Osteoblast (primary cell): ENCODE results near the gene ADARB2. TPM values are rescaled to one million over a fixed set of nuclear protein-coding genes. Genes with fewer than 3 reads are reported as not detected.

Source experiments
- DNase-seq: peaks from one replicate; pipeline ENCODE4 v3.0.0; 2011; ENCODE audit warnings: low spot score, mixed read lengths; ENCODE audit not compliant: insufficient read length; ENCODE audit errors: missing footprints
- H2AFZ ChIP-seq: 2 replicates; pipeline ENCODE4 v1.6.0; 2011; ENCODE audit warnings: mild to moderate bottlenecking, low read length
- H3K27ac ChIP-seq: 2 replicates; pipeline ENCODE4 v1.5.1; 2011; ENCODE audit warnings: mild to moderate bottlenecking, low read depth, low read length, moderate library complexity
- H3K27me3 ChIP-seq: 2 replicates; pipeline ENCODE4 v1.6.0; 2012; ENCODE audit warnings: mild to moderate bottlenecking, control low read depth, inconsistent platforms, low read length, moderate library complexity; ENCODE audit not compliant: insufficient read depth
- H3K36me3 ChIP-seq: 2 replicates; pipeline ENCODE4 v1.5.1; 2011; ENCODE audit warnings: mild to moderate bottlenecking, low read length, control low read depth, moderate library complexity; ENCODE audit not compliant: insufficient read depth
- H3K4me1 ChIP-seq: 2 replicates; pipeline ENCODE4 v1.5.1; 2011; ENCODE audit warnings: mild to moderate bottlenecking, low read length, control low read depth, moderate library complexity; ENCODE audit not compliant: insufficient read depth
- H3K4me2 ChIP-seq: 2 replicates; pipeline ENCODE4 v1.6.0; 2011; ENCODE audit warnings: mild to moderate bottlenecking, low read length; ENCODE audit not compliant: insufficient read depth
- H3K4me3 ChIP-seq: fragments of 200-600 bp; sonication (generic); 3 replicates; pipeline ENCODE4 v1.5.1; 2012; ENCODE audit warnings: mild to moderate bottlenecking, low read length, inconsistent platforms; ENCODE audit not compliant: insufficient read depth
- H3K79me2 ChIP-seq: 2 replicates; pipeline ENCODE4 v1.6.0; 2012; ENCODE audit warnings: mild to moderate bottlenecking, low read length, control low read depth, inconsistent platforms; ENCODE audit not compliant: insufficient read depth
- H3K9me3 ChIP-seq: 2 replicates; pipeline ENCODE4 v1.5.1; 2011; ENCODE audit warnings: low read depth, low read length, control low read depth
- H4K20me1 ChIP-seq: 2 replicates; pipeline ENCODE4 v1.6.0; 2012; ENCODE audit warnings: mild to moderate bottlenecking, low read length, control low read depth; ENCODE audit not compliant: insufficient read depth
- CTCF ChIP-seq: IDR thresholded peaks from 2 replicates; pipeline ENCODE4 v1.5.1; 2011; ENCODE audit warnings: mild to moderate bottlenecking, low read depth, low read length, moderate library complexity; ENCODE audit errors: extremely low read depth
- total RNA-seq: library from RNA; depleted of rRNA; stranded (reverse); fragments of >200 nt; gene quantifications from 2 replicates; pipeline ENCODE4 v1.2.3, GENCODE V29; 2012

ADARB2 gene
- total RNA-seq: not detected in 2 replicates

- Histone ChIP-seq H3K27me3 (no peaks in the 10 kb centered on the region), H3K4me2 (no peak within 1 kb of the TSS), H3K4me1 (no peaks in the 10 kb centered on the region), H3K4me3 (no peak within 1 kb of the TSS), H3K27ac (no peak within 1 kb of the TSS), H2AFZ (no peak within 1 kb of the TSS), H3K36me3 (no peaks in the 10 kb centered on the region), H3K9me3 (no peaks in the 10 kb centered on the region), H4K20me1 (no peaks in the 10 kb centered on the region), H3K79me2 (no peaks in the 10 kb centered on the region)
- no peak for DNase-seq
- TF ChIP-seq CTCF: no peak
Observed at GRCh38 chr10:1737222-1738061, at the start of gene ADARB2. ADARB2 (minus strand) TSS chr10:1737525.

GRCh38 chr10:1785835-1786234 is 48.5 kb upstream of the ADARB2 start:
- no peaks in the 10 kb centered on the region for H3K4me1 ChIP-seq
- no peak overlapping the region for H3K27ac ChIP-seq
- no peak for DNase-seq
- H4K20me1 ChIP-seq: no peaks in the 10 kb centered on the region
- no peak for TF ChIP-seq CTCF
- no peak overlapping the region for H3K4me2 ChIP-seq
- no peak overlapping the region for H3K4me3 ChIP-seq
- no peaks in the 10 kb centered on the region for H3K27me3 ChIP-seq
- H3K9me3 ChIP-seq: no peaks in the 10 kb centered on the region
- H3K79me2 ChIP-seq: no peaks in the 10 kb centered on the region
- H2AFZ ChIP-seq: no peak overlapping the region
- H3K36me3 ChIP-seq: no peaks in the 10 kb centered on the region

- TF ChIP-seq CTCF: no peak
- no peak overlapping the region for H2AFZ ChIP-seq
- no peak overlapping the region for H3K27ac ChIP-seq
- no peaks in the 10 kb centered on the region for H3K79me2 ChIP-seq
- no peaks in the 10 kb centered on the region for H3K36me3 ChIP-seq
- H3K4me1 ChIP-seq: no peaks in the 10 kb centered on the region
- peaks cover 4% of the 10 kb centered on the region for H3K9me3 ChIP-seq
- no peak overlapping the region for H3K4me2 ChIP-seq
- no peaks in the 10 kb centered on the region for H3K27me3 ChIP-seq
- no peak overlapping the region for H3K4me3 ChIP-seq
- no peaks in the 10 kb centered on the region for H4K20me1 ChIP-seq
- no peak for DNase-seq
Observed at GRCh38 chr10:1782841-1783240, 45.5 kb upstream of the ADARB2 start.

- no peak overlapping the region for H2AFZ ChIP-seq
- peaks cover 4% of the 10 kb centered on the region for H3K9me3 ChIP-seq
- H3K79me2 ChIP-seq: no peaks in the 10 kb centered on the region
- no peak overlapping the region for H3K4me2 ChIP-seq
- no peak overlapping the region for H3K27ac ChIP-seq
- no peaks in the 10 kb centered on the region for H3K36me3 ChIP-seq
- no peaks in the 10 kb centered on the region for H4K20me1 ChIP-seq
- TF ChIP-seq CTCF: no peak
- H3K27me3 ChIP-seq: no peaks in the 10 kb centered on the region
- H3K4me3 ChIP-seq: no peak overlapping the region
- no peak for DNase-seq
- H3K4me1 ChIP-seq: no peaks in the 10 kb centered on the region
Observed at GRCh38 chr10:1779796-1780195, 42.5 kb upstream of the ADARB2 start.
